ENCODE results near the gene CACNG7.

GRCh38 chr19:53880711-53881481 lies 28.2 kb upstream of the CACNG7 start:
- TF ChIP-seq POLR2A (IDR thresholded peaks at IDR 0.05), result no peak
- TF ChIP-seq CTCF (IDR thresholded peaks at IDR 0.05), result no peak

All from lower leg skin (tissue), 3 donors.